Measurements from ENCODE around the gene SLC38A3. TPM values are rescaled to one million over a fixed set of nuclear protein-coding genes. Genes with fewer than 3 reads are reported as not detected.

SLC38A3 gene
- total RNA-seq, 1 donor from 2014 or later, result 1.2 TPM

DNA sequence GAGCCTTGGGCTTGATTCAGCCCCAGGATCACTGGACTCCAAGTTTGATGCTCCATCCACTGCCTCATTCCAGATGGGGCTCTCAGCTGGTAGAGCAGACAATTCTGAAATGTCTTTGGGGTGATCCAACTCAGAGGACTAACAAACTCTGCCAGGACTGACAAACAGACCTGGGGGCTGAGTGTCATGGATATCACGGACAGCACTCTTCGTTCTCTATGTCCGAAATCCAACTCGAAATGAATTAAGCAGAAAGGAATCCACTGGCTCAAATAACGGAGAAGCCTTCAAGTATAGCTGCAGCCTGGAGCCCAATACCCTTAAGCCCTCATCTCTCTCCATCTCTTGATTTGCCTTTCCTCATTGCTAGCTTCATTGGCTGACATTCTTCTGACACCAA is 14.2 kb downstream of the SLC38A3 start:
- Mint-ChIP-seq H3K9me3 (ENCODE audit: low read depth) (no peaks in the 10 kb centered on the region), H3K36me3 (ENCODE audit: low read depth) (no peaks in the 10 kb centered on the region), H3K27me3 (ENCODE audit: low read depth) (peaks cover 5% of the 10 kb centered on the region), H3K27ac (ENCODE audit: unreplicated experiment) (no peak overlapping the region), H3K4me3 (ENCODE audit: unreplicated experiment) (no peak overlapping the region), H3K4me1 (ENCODE audit: low read depth) (no peaks in the 10 kb centered on the region)
- DNase-seq (ENCODE audit: low spot score), result no peak
- TF ChIP-seq, protein P1, sequence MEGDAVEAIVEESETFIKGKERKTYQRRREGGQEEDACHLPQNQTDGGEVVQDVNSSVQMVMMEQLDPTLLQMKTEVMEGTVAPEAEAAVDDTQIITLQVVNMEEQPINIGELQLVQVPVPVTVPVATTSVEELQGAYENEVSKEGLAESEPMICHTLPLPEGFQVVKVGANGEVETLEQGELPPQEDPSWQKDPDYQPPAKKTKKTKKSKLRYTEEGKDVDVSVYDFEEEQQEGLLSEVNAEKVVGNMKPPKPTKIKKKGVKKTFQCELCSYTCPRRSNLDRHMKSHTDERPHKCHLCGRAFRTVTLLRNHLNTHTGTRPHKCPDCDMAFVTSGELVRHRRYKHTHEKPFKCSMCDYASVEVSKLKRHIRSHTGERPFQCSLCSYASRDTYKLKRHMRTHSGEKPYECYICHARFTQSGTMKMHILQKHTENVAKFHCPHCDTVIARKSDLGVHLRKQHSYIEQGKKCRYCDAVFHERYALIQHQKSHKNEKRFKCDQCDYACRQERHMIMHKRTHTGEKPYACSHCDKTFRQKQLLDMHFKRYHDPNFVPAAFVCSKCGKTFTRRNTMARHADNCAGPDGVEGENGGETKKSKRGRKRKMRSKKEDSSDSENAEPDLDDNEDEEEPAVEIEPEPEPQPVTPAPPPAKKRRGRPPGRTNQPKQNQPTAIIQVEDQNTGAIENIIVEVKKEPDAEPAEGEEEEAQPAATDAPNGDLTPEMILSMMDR (IDR thresholded peaks at IDR 0.05), result no peak

DNA sequence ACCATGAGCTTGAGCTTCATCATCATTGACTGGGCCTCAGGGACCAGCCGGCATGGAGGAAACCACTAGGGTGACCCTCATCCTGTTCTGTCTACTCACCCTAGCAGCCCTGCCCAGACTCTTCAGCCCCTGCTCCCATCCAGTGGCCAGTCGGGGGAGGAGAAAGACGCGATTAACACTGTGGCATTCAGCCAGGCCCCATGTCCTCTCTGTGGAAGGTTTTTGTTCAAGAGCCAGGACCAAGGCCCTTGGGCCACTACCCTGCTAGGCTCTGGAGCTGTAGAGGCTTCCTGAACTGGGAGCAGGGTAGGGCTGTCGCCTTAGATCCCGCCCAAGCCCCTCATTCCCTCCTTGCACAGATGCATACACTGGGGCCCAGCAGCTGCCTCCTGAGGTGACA is 15.0 kb downstream of the SLC38A3 start:
- TF ChIP-seq, protein P1 (IDR thresholded peaks at IDR 0.05), result no peak

DNA sequence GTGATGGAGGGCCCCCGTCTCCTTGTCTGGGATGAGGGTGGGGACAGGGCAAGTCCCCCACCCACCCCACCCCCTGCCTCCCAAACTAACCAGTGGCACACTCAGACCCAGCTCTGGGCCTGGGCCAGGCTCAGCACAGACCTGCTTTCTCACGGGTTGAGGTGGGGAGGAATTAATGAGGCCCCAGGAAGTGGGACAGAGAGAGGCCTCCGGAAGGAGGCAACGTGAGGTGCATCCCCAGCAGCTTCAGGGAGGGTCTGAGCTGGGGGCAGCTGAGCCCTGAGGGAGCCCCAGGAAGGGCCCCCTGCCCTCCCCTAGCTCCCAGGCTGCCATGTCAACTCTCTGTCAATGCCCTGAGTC is 16.0 kb downstream of the SLC38A3 start:
- TF ChIP-seq, protein P1 (IDR thresholded peaks at IDR 0.05), result no peak
- no peak for DNase-seq (ENCODE audit: low spot score)
- no peak overlapping the region for H3K4me3 Mint-ChIP-seq (ENCODE audit: unreplicated experiment)
- H3K9me3 Mint-ChIP-seq (ENCODE audit: low read depth), result no peaks in the 10 kb centered on the region
- peaks cover 3% of the 10 kb centered on the region for H3K4me1 Mint-ChIP-seq (ENCODE audit: low read depth)
- H3K36me3 Mint-ChIP-seq (ENCODE audit: low read depth), result no peaks in the 10 kb centered on the region
- peaks cover 9% of the 10 kb centered on the region for H3K27me3 Mint-ChIP-seq (ENCODE audit: low read depth)
- H3K27ac Mint-ChIP-seq (ENCODE audit: unreplicated experiment), result no peak overlapping the region

More for the DNA sequence above, 15.0 kb downstream of the SLC38A3 start:
- no peak overlapping the region for H3K4me3 Mint-ChIP-seq (ENCODE audit: unreplicated experiment)
- H3K27ac Mint-ChIP-seq (ENCODE audit: unreplicated experiment), result no peak overlapping the region
- no peaks in the 10 kb centered on the region for H3K36me3 Mint-ChIP-seq (ENCODE audit: low read depth)
- H3K4me1 Mint-ChIP-seq (ENCODE audit: low read depth), result no peaks in the 10 kb centered on the region
- peaks cover 9% of the 10 kb centered on the region for H3K27me3 Mint-ChIP-seq (ENCODE audit: low read depth)
- H3K9me3 Mint-ChIP-seq (ENCODE audit: low read depth), result no peaks in the 10 kb centered on the region
- DNase-seq (ENCODE audit: low spot score), result no peak

DNA sequence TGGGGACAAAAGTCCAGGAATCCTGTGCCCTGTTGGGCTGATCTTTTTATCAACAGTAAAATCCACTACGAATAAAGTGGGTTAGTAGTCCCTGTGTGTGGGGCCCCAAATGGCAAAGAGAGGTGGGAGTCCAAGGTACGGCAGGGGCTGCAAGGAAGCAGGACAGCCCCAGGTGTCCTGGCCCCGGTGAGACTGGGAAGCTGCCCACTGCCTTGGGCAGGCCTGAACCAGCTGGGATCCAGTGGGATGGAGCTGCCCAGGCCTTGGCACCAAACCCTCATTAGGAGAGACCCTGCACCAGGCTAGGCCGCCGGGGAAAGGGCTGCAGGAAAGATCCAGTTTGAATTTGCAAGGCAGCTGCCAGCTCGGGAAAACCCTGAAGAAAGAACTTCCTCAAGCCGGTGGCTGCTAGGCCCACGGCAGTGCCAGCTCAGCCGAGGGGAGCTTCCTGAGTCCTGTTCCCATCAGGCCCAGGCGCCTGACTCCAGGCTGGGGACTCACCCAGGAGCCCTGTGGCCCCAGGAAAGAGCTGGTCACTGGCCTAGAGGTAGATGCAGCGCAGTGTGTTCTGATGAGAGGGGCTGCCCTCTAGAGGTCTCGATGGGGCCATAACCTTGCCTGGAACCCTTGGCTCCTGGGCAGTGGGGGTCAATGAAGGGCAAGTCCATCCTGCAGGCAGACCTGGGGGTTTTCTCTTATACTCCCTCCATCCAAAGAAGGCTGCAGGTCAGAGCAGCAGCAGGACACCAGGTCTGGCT is 16.5 kb downstream of the SLC38A3 start:
- H3K27me3 Mint-ChIP-seq (ENCODE audit: low read depth), result peaks cover 9% of the 10 kb centered on the region
- TF ChIP-seq, protein P1 (IDR thresholded peaks at IDR 0.05), result no peak
- H3K27ac Mint-ChIP-seq (ENCODE audit: unreplicated experiment), result no peak overlapping the region
- no peak for DNase-seq (ENCODE audit: low spot score)
- no peak overlapping the region for H3K4me3 Mint-ChIP-seq (ENCODE audit: unreplicated experiment)
- H3K9me3 Mint-ChIP-seq (ENCODE audit: low read depth), result no peaks in the 10 kb centered on the region
- H3K4me1 Mint-ChIP-seq (ENCODE audit: low read depth), result peaks cover 6% of the 10 kb centered on the region
- no peaks in the 10 kb centered on the region for H3K36me3 Mint-ChIP-seq (ENCODE audit: low read depth)

DNA sequence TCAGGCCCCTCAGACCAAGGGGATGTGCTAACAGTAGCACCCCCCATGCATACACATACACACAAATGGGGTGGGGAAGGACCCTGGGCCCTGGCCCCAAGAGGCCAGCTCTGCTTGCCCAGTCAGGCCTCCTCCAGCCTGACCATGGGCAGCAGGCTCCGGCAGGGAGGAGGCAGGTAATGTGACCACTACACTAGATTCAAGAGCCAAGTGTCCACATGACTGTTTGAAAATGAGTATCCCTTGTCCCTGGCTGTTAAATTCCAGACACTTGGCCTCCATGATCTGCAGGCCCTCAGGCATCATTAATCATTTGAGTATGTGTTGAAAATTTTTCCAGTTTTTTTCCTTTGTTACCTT is 17.1 kb downstream of the SLC38A3 start:
- Mint-ChIP-seq H3K4me3 (ENCODE audit: unreplicated experiment) (no peak overlapping the region), H3K27ac (ENCODE audit: unreplicated experiment) (no peak overlapping the region), H3K36me3 (ENCODE audit: low read depth) (no peaks in the 10 kb centered on the region), H3K9me3 (ENCODE audit: low read depth) (no peaks in the 10 kb centered on the region), H3K27me3 (ENCODE audit: low read depth) (peaks cover 9% of the 10 kb centered on the region), H3K4me1 (ENCODE audit: low read depth) (peaks cover 11% of the 10 kb centered on the region)
- TF ChIP-seq, protein P1 (IDR thresholded peaks at IDR 0.05), result no peak
- DNase-seq (ENCODE audit: low spot score), result no peak
